Measurements from ENCODE around the gene VWA8. TPM values are rescaled to one million over a fixed set of nuclear protein-coding genes. Genes with fewer than 3 reads are reported as not detected.

VWA8 gene
- total and polyA plus RNA-seq, 2 of the 8 experiments (the other 6 are each of a cell fraction or from before 2014, with no cell fraction given), result 5.9 to 19.6 TPM

DNA sequence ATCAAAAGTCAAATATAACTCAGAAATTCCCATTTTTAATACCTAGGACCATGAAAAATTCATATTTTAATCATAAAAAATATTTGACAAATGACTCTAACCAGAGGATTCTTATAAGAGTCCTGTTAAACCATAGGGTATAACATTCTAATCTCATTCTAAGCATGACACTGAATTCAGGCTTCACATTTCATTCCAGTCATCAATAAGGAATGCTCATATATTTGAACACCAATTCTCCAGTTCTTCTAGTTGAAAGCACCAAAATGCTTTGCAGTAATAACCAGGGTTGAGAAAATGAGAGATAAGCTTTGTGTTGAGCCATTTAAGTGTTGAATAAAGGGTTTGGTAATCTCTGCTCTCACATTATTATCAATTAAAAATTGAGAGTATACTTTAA, 147.5 kb downstream of the VWA8 start (continued):
- TF ChIP-seq POLR2A (IDR thresholded peaks at IDR 0.05; ENCODE audit: control extremely low read depth in 1 of 2, low read depth in 2 of 2, low read length in 2 of 2) (no peak), GABPA (IDR thresholded peaks at IDR 0.05; ENCODE audit: borderline replicate concordance, insufficient read depth, low read length) (no peak), RBBP5 (IDR thresholded peaks at IDR 0.05; ENCODE audit: borderline replicate concordance, low read depth, low read length) (no peak), SIN3A (conservative IDR thresholded peaks at IDR 0.05 in 1 of 2, IDR thresholded peaks at IDR 0.05 in 1 of 2; ENCODE audit: low read depth in 1 of 2, low read length in 2 of 2) (no peak), CHD2 (IDR thresholded peaks at IDR 0.05; ENCODE audit: low read length) (no peak)
